HL-60 (cell line): ENCODE results near the gene CLEC12A.

Source experiments
- GABPA ChIP-seq: IDR thresholded peaks from 2 replicates; pipeline ENCODE4 v1.6.1; 2012; ENCODE audit warnings: low read depth
- POLR2AphosphoS5 ChIP-seq: IDR thresholded peaks from 2 replicates; pipeline ENCODE4 v1.6.1; 2012; ENCODE audit warnings: low read depth
- SPI1 ChIP-seq: IDR thresholded peaks from 2 replicates; pipeline ENCODE4 v1.6.1; 2012; ENCODE audit warnings: low read depth, mild to moderate bottlenecking, borderline replicate concordance
- TF ChIP-seq, protein P1 (sequence below): IDR thresholded peaks from one replicate; pipeline ENCODE4 v1.5.1; 2011; ENCODE audit warnings: low read length, control low read depth, inconsistent platforms; ENCODE audit not compliant: insufficient read depth
- TF ChIP-seq, protein P2 (sequence below): IDR thresholded peaks from 2 replicates; pipeline ENCODE4 v1.6.1; 2012; ENCODE audit warnings: low read depth; ENCODE audit not compliant: insufficient replicate concordance

DNA sequence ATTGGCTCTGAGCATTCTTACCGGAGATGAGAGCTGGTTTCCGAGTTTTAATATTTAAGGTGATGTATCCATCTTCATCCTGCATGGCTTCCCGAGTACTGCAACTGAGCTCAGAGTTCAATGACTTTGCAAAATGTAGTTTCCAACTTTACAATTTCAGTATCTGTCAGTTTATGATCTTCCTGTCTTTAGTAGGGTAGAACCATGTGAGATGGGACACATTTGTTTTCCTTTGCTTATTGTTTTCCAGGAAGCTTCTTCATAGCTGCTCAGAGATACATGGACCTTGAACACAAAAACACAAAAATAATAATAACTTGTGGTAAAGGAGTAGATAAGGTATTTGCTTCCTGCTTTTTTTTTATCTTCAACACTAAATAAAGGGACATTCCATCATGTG is 27.8 kb downstream of the CLEC12A start, which contains the start of gene CLEC1B:
- TF ChIP-seq POLR2AphosphoS5 (no peak), GABPA (no peak), SPI1 (no peak)
- TF ChIP-seq, protein P1, sequence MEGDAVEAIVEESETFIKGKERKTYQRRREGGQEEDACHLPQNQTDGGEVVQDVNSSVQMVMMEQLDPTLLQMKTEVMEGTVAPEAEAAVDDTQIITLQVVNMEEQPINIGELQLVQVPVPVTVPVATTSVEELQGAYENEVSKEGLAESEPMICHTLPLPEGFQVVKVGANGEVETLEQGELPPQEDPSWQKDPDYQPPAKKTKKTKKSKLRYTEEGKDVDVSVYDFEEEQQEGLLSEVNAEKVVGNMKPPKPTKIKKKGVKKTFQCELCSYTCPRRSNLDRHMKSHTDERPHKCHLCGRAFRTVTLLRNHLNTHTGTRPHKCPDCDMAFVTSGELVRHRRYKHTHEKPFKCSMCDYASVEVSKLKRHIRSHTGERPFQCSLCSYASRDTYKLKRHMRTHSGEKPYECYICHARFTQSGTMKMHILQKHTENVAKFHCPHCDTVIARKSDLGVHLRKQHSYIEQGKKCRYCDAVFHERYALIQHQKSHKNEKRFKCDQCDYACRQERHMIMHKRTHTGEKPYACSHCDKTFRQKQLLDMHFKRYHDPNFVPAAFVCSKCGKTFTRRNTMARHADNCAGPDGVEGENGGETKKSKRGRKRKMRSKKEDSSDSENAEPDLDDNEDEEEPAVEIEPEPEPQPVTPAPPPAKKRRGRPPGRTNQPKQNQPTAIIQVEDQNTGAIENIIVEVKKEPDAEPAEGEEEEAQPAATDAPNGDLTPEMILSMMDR = no peak
- TF ChIP-seq, protein P2, sequence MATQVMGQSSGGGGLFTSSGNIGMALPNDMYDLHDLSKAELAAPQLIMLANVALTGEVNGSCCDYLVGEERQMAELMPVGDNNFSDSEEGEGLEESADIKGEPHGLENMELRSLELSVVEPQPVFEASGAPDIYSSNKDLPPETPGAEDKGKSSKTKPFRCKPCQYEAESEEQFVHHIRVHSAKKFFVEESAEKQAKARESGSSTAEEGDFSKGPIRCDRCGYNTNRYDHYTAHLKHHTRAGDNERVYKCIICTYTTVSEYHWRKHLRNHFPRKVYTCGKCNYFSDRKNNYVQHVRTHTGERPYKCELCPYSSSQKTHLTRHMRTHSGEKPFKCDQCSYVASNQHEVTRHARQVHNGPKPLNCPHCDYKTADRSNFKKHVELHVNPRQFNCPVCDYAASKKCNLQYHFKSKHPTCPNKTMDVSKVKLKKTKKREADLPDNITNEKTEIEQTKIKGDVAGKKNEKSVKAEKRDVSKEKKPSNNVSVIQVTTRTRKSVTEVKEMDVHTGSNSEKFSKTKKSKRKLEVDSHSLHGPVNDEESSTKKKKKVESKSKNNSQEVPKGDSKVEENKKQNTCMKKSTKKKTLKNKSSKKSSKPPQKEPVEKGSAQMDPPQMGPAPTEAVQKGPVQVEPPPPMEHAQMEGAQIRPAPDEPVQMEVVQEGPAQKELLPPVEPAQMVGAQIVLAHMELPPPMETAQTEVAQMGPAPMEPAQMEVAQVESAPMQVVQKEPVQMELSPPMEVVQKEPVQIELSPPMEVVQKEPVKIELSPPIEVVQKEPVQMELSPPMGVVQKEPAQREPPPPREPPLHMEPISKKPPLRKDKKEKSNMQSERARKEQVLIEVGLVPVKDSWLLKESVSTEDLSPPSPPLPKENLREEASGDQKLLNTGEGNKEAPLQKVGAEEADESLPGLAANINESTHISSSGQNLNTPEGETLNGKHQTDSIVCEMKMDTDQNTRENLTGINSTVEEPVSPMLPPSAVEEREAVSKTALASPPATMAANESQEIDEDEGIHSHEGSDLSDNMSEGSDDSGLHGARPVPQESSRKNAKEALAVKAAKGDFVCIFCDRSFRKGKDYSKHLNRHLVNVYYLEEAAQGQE = no peak
